KOPT-K1 (cell line): ENCODE results near the gene CFAP52.
"Not testable (repeated sequence)": the region's sequence is repeated elsewhere in the genome, so short reads cannot be mapped to it uniquely, and the experiment has no call there.

Experiments
- H3K27ac ChIP-seq: fragments of 200-600 bp; sonication (generic); 2 replicates; pipeline ENCODE4 v1.5.1; 2016; ENCODE audit warnings: antibody characterized with exemption, mild to moderate bottlenecking, low read depth, low read length; ENCODE audit not compliant: poor library complexity, severe bottlenecking
- H3K36me3 ChIP-seq: fragments of 200-600 bp; sonication (generic); 2 replicates; pipeline ENCODE4 v1.5.1; 2017; ENCODE audit warnings: antibody characterized with exemption, mild to moderate bottlenecking, low read length, moderate library complexity; ENCODE audit not compliant: insufficient read depth
- H3K9me3 ChIP-seq: fragments of 200-600 bp; sonication (generic); 2 replicates; pipeline ENCODE4 v1.5.1; 2017; ENCODE audit warnings: antibody characterized with exemption, low read length, mild to moderate bottlenecking; ENCODE audit not compliant: insufficient read depth, poor library complexity, severe bottlenecking

CFAP52 gene

DNA sequence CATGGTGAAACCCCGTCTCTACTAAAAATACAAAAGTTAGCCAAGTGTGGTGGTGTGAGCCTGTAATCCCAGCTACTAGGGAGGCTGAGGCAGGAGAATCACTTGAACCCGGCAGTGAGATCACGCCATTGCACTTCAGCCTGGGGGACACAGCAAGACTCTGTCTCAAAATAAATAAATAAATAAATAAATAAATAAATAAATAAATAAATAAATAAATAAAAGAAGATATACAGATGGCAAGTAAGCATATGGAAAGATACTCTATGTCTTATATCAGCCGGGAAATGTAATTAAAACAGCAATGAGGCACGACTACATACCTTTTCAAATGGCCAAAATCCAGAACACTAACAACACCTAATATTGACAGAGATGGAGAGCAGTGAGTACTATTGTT is 28.1 kb downstream of the CFAP52 start:
- not testable (repeated sequence) for H3K27ac ChIP-seq, H3K9me3 ChIP-seq, H3K36me3 ChIP-seq

DNA sequence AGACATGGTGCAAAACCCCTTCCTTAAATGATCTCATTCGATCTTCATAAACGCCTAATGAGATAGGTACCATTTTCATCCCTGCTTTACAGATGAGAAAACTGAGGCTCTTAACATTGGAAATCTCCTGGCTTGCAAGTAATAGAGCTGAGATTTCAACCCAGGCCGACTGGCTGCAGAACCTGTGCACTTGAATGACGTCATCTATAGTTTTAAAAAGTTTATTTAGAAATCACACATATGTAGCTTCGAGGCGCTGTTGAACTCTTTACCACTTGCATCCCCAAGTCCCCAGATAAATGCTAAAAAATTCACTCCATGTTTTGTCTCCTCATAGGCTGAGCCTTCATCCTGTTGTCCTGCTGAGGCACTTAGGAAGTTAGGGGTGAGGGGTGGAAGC is 30.0 kb downstream of the CFAP52 start:
- no peaks in the 10 kb centered on the region for H3K36me3 ChIP-seq
- no peak overlapping the region for H3K27ac ChIP-seq
- no peaks in the 10 kb centered on the region for H3K9me3 ChIP-seq

DNA sequence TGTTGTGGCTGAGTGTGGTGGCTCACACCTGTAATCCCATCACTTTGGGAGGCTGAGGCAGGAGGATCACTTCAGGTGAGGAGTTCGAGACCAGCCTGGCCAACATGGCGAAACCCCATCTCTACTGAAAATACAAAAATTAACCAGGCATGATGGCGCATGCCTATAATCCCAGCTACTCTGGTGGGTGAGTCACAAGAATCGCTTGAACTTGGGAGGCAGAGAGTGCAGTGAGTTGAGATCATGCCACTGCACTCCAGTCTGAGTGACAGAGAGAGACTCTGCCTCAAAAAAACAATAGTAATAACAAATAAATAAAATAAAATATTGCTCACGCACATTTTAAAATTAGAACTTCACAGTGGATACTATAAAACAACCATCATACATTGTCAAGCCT is 30.6 kb downstream of the CFAP52 start:
- H3K9me3 ChIP-seq, H3K36me3 ChIP-seq, H3K27ac ChIP-seq: not testable (repeated sequence)

DNA sequence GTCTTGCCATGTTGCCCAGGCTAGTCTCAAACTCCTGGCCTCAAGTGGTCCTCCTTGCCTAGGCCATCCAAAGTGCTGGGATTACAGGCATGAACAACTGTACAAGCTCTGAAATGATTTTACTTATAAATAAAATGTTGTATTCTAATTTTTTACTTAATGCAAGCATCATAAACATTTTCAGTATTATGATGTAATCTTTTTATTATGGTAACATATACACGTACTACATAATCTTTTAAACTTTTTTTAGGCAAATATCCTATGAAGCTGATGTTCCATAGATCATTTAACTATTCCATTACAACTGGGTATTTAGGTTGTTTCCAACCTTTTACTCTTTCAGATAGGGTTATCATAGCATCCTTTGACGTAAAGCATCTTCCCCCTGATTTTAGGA is 35.1 kb downstream of the CFAP52 start:
- H3K27ac ChIP-seq: no peak overlapping the region

DNA sequence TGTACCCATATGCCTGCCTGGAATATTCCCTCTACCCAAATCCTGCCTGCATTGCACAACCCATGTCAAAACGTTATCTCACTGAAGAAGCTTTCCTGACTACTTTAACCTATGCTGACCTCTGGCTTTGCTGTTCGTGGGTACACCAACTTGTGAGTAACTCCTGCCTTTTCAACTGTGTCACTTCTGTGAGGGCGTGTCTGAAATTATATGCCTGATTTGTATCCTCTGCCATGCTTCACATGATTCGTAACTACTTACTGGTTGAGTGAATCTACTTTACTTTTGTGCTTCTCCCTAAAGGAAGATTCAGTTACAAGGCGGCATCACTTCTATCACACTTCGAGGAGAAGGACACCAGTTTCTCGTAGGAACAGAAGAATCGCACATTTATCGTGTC is 35.6 kb downstream of the CFAP52 start:
- Histone ChIP-seq H3K27ac (no peak overlapping the region), H3K36me3 (no peaks in the 10 kb centered on the region), H3K9me3 (no peaks in the 10 kb centered on the region)

More for the DNA sequence above, 35.1 kb downstream of the CFAP52 start:
- Histone ChIP-seq H3K36me3 (no peaks in the 10 kb centered on the region), H3K9me3 (no peaks in the 10 kb centered on the region)

DNA sequence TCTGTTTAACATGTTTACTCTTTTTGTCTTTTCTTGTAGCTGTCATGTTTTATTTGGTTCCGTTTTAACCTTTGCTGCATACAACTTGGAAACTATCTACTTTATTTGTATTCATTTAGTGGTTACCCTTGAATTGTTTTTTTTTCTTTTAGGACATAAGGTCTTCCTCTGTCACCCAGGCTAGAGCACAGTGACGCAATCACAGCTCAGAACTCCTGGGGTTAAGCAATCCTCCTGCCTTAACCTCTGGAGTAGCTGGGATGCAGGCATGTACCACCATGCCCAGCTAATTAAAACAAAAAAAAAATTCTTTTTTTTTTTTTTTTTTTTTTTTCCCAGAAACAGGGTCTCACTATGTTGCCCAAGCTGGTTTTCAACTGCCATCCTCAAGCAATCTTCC is 39.0 kb downstream of the CFAP52 start:
- no peak overlapping the region for H3K27ac ChIP-seq

DNA sequence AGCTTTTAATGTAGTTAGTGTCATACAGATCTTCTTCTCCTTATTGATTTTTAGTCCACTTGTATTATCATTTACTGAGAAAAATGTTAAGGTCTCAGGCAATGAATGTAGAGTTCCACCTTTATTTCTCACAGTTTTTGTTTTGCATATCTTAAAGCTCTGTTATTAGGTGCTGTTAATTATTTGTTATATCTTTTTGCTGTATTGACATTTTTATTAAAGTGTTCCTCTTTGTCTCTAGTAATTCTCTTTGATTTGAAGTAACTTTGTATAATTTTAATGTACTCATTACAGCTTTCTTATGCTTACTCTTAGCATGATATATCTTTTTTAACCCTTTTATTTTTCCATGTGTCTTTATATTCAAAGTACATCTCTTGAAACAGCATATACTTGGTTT is 46.5 kb downstream of the CFAP52 start:
- no peaks in the 10 kb centered on the region for H3K36me3 ChIP-seq
- peaks cover 14% of the 10 kb centered on the region for H3K9me3 ChIP-seq
- no peak overlapping the region for H3K27ac ChIP-seq

More for the DNA sequence above, 39.0 kb downstream of the CFAP52 start:
- H3K36me3 ChIP-seq: no peaks in the 10 kb centered on the region
- H3K9me3 ChIP-seq: no peaks in the 10 kb centered on the region

DNA sequence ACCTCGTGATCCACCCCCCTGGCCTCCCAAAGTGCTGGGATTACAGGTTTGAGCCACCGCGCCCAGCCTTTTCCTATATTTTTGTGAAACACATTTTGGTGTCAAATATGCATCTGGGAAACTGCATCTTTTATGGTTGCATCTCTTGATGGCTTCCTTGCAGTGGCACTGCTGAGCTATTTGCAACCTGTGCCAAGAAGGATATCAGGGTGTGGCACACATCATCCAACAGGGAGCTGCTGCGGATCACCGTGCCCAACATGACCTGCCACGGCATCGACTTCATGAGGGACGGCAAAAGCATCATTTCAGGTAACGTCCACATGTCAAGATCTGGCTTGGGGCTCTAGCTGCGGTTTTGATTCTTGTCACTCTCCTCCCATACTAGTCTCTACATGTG is 52.1 kb downstream of the CFAP52 start:
- Histone ChIP-seq H3K9me3 (peaks cover 6% of the 10 kb centered on the region), H3K36me3 (no peaks in the 10 kb centered on the region), H3K27ac (no peak overlapping the region)

DNA sequence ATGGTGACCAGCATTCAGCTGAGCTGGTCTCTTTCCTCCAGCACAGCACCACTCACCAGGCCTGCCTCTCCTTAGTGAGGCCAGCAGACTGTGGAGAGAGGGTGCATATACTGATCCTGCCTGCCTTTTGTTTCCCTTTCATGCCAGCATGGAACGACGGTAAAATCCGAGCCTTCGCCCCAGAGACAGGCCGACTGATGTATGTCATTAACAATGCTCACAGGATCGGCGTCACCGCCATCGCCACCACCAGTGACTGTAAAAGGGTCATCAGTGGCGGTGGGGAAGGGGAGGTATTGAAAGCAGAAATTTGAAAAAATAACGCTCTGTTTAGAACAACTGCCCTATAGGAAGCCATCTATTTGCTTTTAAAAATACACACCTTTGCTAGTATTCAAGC is 56.3 kb downstream of the CFAP52 start:
- H3K27ac ChIP-seq: no peak overlapping the region
- no peaks in the 10 kb centered on the region for H3K9me3 ChIP-seq
- no peaks in the 10 kb centered on the region for H3K36me3 ChIP-seq

DNA sequence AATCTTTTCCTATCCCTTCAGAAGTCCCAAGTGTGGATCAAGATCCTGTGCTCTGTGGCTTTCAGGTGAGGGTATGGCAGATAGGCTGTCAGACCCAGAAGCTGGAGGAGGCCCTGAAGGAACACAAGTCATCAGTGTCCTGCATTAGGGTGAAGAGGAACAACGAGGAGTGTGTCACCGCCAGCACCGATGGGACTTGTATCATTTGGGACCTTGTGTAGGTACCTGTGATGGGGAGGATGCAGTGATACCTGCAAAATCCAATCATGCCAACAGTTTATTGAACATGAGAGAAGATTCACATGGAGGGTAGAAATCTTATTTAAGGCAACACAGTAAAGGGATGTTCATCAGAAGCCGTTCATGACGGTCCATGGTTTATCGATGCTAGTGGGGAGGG is 58.9 kb downstream of the CFAP52 start:
- Histone ChIP-seq H3K36me3 (no peaks in the 10 kb centered on the region), H3K27ac (no peak overlapping the region), H3K9me3 (no peaks in the 10 kb centered on the region)

DNA sequence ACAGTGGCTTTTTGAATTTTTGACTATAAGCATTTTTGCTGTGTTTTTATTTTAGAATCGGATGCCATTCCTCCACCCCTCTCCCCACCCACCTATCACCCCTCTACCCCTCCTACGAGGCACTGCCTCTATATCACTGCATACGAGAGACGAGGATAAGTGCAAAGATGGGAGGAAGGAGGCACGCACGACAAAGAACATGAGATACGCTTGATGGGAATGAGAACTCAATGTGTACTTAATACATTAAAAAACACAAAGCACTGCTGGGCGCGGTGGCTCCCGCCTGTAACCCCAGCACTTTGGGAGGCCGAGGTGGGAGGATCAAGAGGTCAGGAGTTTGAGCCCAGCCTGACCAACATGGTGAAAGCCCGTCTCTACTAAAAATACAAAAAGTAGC is 60.1 kb downstream of the CFAP52 start:
- Histone ChIP-seq H3K27ac (no peak overlapping the region), H3K9me3 (no peaks in the 10 kb centered on the region), H3K36me3 (no peaks in the 10 kb centered on the region)

DNA sequence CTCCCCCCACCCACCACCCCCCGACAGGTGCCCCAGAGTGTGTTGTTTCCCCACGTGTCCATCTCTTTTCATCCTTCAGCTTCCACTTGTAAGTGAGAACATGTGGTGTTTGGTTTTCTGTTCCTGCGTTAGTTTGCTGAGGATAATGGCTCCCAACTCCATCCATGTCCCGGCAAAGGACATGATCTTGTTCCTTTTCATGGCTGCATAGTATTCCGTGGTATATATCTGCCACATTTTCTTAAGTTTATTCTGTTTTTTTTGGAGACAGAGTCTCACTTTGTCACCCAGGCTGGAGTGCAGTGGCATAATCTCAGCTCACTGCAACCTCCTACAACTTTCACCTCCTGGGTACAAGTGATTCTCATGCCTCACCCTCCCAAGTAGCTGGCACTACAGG is 63.9 kb downstream of the CFAP52 start:
- not testable (repeated sequence) for H3K27ac ChIP-seq, H3K9me3 ChIP-seq, H3K36me3 ChIP-seq

DNA sequence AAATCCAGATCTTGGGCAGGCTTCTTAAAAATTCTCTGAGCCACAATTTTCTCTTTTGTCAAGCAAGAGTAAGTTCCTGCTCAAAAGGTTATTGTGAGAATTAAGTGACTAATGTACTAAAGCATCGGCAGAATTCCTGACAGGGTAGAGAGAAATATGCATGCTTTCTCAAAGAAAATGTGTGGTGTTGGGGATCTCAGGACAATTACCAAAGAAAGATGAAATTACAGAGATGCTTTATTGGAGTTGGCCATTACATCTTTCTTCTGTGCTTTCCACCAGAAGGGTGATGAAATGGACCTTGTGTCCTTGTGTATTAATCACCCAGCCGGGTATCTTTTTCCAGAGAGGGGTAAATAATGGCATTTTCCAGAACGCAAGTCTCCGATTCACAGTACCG is 67.2 kb downstream of the CFAP52 start:
- Histone ChIP-seq H3K9me3 (no peaks in the 10 kb centered on the region), H3K36me3 (no peaks in the 10 kb centered on the region), H3K27ac (no peak overlapping the region)

DNA sequence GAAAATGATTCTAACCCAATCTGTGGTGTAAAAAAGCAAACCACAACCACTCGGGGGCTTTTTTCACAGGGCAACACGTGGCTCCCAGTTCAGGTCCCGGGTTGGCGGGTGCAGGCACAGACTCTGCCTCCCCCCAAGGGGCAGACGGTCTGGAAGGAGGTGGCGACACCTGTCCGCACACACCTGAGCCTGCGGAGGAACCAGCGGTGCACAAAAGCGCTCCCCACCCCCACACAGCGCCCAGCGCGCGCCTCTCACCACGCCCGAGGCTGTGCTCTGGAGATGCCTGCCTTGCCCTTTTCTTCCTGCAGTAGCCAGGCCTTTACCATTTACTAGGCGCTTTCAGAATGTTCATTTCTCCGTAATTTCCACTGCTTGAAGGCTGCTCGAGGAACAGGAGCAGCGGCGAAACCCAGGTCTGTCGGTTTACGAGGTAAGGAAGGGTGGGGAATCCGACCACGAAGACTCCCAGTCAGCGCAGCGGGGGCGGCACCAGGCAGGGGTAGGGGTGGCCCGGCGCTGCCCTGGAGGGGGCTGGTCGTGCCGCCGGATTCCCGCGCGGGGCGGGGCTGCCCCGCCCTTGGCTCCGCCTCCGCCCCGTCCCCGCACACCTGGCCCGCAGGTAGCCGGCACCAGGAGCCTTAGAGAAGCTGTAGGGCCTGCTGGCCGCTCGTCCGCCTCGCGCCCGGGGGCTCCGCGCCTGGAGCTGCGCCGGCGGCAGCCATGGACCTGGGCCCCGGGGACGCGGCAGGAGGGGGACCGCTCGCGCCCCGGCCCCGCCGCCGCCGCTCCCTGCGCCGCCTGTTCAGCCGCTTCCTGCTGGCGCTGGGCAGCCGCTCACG is 68.7 kb downstream of the CFAP52 start, which contains the start of gene USP43:
TSS of gene USP43 (plus strand) at position 608 of the 842 bp plus-strand sequence. CDS start at position 724, 116 bp downstream.
- Histone ChIP-seq H3K27ac (no peak within 1 kb of the TSS), H3K36me3 (no peaks in the 10 kb centered on the region), H3K9me3 (no peaks in the 10 kb centered on the region)

DNA sequence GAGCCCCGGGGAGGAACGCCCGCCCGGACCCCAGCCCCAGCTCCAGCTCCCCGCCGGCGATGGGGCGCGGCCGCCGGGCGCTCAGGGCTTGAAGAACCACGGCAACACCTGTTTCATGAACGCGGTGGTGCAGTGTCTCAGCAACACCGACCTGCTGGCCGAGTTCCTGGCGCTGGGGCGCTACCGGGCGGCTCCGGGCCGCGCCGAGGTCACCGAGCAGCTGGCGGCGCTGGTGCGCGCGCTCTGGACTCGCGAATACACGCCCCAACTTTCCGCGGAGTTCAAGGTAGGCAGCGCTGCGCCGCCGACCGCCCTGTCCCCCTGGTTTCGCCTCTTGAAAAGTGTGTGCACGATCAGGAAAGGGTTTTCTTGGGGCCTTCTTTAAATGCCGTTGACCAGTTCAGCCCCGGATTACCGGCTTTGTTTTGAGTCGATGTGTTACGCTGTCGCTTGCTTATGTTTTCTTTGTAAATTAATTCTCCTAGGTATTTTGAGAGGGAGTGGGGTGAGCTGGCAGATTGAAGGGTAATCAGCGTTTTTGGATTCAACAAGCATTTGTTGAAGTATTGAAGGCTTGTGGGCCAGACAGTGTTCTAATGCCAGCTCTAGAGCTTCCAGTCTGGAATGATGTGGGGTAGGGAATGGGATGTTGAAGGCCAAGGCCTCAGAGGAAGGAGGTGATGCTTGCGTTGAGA is 69.6 kb downstream of the CFAP52 start:
- H3K27ac ChIP-seq: no peak overlapping the region
- no peaks in the 10 kb centered on the region for H3K9me3 ChIP-seq
- H3K36me3 ChIP-seq: no peaks in the 10 kb centered on the region

DNA sequence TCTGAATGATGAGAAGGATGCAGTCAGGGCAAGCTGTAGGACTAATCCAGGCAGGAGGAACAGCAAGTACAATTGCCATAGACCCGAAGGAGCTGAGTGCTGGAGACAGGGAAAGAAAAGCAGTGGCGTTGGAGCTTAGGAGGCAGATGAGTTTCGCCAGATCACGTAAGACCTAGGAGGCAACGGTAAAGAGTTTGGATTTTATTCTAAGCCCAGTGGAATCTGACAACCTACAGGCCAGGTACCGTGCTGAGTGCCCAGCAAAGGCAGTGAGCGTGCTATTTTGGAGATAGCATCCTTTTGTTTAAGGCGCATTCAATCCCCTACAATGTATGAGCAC is 70.1 kb downstream of the CFAP52 start:
- no peaks in the 10 kb centered on the region for H3K36me3 ChIP-seq
- no peaks in the 10 kb centered on the region for H3K9me3 ChIP-seq
- no peak overlapping the region for H3K27ac ChIP-seq
